ENCODE measurements around the gene ZDHHC21. TPM values are rescaled to one million over a fixed set of nuclear protein-coding genes. Genes with fewer than 3 reads are reported as not detected.

The ZDHHC21 gene
- total RNA-seq, 1 experiment from 2014 or later, result 3.4 TPM

GRCh38 chr9:14704281-14704680, 11.0 kb upstream of the ZDHHC21 start:
- Histone ChIP-seq H3K36me3 (ENCODE audit: control insufficient read depth, insufficient read depth, low read length) (no peaks in the 10 kb centered on the region), H3K4me1 (ENCODE audit: control insufficient read depth, insufficient read depth, low read length) (no peaks in the 10 kb centered on the region), H3K27me3 (ENCODE audit: control insufficient read depth, insufficient read depth, low read length) (no peaks in the 10 kb centered on the region), H3K4me3 (ENCODE audit: low read depth in 2 of 2, low read length in 2 of 2) (no peak overlapping the region), H3K9me3 (ENCODE audit: control insufficient read depth, insufficient read depth, low read depth, low read length) (no peaks in the 10 kb centered on the region), H3K27ac (ENCODE audit: low read length) (no peak overlapping the region)
- TF ChIP-seq, protein P1, sequence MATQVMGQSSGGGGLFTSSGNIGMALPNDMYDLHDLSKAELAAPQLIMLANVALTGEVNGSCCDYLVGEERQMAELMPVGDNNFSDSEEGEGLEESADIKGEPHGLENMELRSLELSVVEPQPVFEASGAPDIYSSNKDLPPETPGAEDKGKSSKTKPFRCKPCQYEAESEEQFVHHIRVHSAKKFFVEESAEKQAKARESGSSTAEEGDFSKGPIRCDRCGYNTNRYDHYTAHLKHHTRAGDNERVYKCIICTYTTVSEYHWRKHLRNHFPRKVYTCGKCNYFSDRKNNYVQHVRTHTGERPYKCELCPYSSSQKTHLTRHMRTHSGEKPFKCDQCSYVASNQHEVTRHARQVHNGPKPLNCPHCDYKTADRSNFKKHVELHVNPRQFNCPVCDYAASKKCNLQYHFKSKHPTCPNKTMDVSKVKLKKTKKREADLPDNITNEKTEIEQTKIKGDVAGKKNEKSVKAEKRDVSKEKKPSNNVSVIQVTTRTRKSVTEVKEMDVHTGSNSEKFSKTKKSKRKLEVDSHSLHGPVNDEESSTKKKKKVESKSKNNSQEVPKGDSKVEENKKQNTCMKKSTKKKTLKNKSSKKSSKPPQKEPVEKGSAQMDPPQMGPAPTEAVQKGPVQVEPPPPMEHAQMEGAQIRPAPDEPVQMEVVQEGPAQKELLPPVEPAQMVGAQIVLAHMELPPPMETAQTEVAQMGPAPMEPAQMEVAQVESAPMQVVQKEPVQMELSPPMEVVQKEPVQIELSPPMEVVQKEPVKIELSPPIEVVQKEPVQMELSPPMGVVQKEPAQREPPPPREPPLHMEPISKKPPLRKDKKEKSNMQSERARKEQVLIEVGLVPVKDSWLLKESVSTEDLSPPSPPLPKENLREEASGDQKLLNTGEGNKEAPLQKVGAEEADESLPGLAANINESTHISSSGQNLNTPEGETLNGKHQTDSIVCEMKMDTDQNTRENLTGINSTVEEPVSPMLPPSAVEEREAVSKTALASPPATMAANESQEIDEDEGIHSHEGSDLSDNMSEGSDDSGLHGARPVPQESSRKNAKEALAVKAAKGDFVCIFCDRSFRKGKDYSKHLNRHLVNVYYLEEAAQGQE (IDR thresholded peaks at IDR 0.05; ENCODE audit: insufficient read depth in 1 of 2, low read depth in 2 of 2, low read length in 1 of 2), result no peak
- no peak for TF ChIP-seq CTCF (IDR thresholded peaks at IDR 0.05)
- no peak for TF ChIP-seq TCF7L2 (IDR thresholded peaks at IDR 0.05; ENCODE audit: low read depth, low read length)
- TF ChIP-seq SIN3A (IDR thresholded peaks at IDR 0.05; ENCODE audit: borderline replicate concordance, insufficient read depth, low read depth, low read length), result no peak
- no peak for TF ChIP-seq POLR2AphosphoS5 (IDR thresholded peaks at IDR 0.05; ENCODE audit: low read depth, low read length)
- no peak for DNase-seq (ENCODE audit: low read depth, low spot score)
- intact Hi-C loops (cut with micrococcal nuclease; ENCODE audit: unreplicated experiment), result no loop called here
- no TSS peak for BruUV-seq (replicated peaks)
- ChIA-PET CTCF (no interaction called here), POLR2A (no interaction called here)
- in situ Hi-C loops (cut with HindIII; ENCODE audit: low pct_unique_long_range_greater_than_20kb, low sequenced_read_pairs), result no loop called here
- no peak for ATAC-seq

- TF ChIP-seq POLR2AphosphoS5 (IDR thresholded peaks at IDR 0.05; ENCODE audit: low read depth, low read length) (no peak), SIN3A (IDR thresholded peaks at IDR 0.05; ENCODE audit: borderline replicate concordance, insufficient read depth, low read depth, low read length) (no peak), CTCF (IDR thresholded peaks at IDR 0.05) (no peak), TCF7L2 (IDR thresholded peaks at IDR 0.05; ENCODE audit: low read depth, low read length) (no peak)
- TF ChIP-seq, protein P1 (IDR thresholded peaks at IDR 0.05; ENCODE audit: insufficient read depth in 1 of 2, low read depth in 2 of 2, low read length in 1 of 2), result no peak
- no peaks in the 10 kb centered on the region for H3K9me3 ChIP-seq (ENCODE audit: control insufficient read depth, insufficient read depth, low read depth, low read length)
- in situ Hi-C loops (cut with HindIII; ENCODE audit: low pct_unique_long_range_greater_than_20kb, low sequenced_read_pairs), result no loop called here
- ChIA-PET POLR2A (no interaction called here), CTCF (no interaction called here)
- ATAC-seq, result no peak
- no peak for DNase-seq (ENCODE audit: low read depth, low spot score)
- intact Hi-C loops (cut with micrococcal nuclease; ENCODE audit: unreplicated experiment), result no loop called here
- H3K36me3 ChIP-seq (ENCODE audit: control insufficient read depth, insufficient read depth, low read length), result no peaks in the 10 kb centered on the region
- BruUV-seq (replicated peaks), result no TSS peak
- H3K4me3 ChIP-seq (ENCODE audit: low read depth in 2 of 2, low read length in 2 of 2), result no peak overlapping the region
- H3K27ac ChIP-seq (ENCODE audit: low read length), result no peak overlapping the region
- no peaks in the 10 kb centered on the region for H3K27me3 ChIP-seq (ENCODE audit: control insufficient read depth, insufficient read depth, low read length)
- no peaks in the 10 kb centered on the region for H3K4me1 ChIP-seq (ENCODE audit: control insufficient read depth, insufficient read depth, low read length)
Measured at GRCh38 chr9:14702200-14702720, 9.0 kb upstream of the ZDHHC21 start.

All from Panc1 (cell line).